Measurements from ENCODE around the gene ALDH3A1. TPM values are rescaled to one million over a fixed set of nuclear protein-coding genes. Genes with fewer than 3 reads are reported as not detected.

The ALDH3A1 gene
- polyA plus RNA-seq, 1 donor from 2014 or later: 0.10 TPM

DNA sequence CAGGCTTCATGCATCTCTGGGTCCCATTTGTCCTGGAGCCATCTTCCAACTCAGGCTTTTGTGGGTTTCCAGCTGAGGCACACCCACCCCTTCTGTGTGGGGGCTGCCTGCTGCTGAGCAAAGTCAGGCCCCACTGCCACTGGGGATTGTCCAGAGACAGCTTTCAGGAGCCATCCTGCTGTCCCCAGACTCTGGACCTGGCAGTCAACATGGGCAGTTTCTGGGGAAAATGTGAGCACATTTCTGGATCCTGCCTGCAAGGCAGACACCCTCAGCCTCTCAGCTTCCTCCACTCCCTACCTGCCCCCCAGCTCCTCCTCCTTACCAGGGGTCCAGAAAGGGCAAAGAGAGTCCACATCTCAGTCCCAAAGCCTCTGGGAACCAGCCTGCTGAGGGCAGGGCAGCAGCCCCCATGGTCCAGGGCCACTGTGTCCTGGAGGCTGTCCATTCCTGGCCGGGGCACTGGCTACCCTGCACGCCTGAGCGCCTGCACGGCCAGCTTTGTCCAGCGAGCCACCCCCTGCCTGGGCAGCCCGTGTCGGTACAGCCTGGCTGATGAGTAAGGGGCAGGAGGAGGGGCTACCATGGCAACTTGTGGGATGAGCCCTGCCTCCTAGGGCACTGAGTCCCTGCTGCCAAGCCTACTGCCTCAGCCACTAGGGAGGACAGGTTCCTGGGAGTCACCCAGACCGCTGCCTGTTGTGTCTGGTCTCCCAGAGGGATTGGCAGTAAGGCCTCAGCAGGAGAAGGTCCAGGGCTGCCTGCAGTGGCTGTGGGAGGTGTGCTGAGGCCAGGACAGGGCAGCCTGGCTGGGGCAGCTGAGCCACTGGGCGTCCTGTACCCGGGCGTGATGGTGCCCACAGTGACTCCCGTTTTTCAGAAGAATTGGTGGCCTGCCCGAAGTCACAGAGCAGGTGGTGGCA is 31.7 kb downstream of the ALDH3A1 start, which contains the start of gene SLC47A2:
Gene SLC47A2 (minus strand): TSS at position 477 of the 923 bp plus-strand sequence. CDS start 29 bp downstream, at position 448.
- Histone ChIP-seq H3K9me3 (ENCODE audit: low read length) (no peaks in the 10 kb centered on the region), H3K4me2 (ENCODE audit: low read length) (no peak within 1 kb of the TSS), H3K27ac (ENCODE audit: low read length) (no peak within 1 kb of the TSS)

DNA sequence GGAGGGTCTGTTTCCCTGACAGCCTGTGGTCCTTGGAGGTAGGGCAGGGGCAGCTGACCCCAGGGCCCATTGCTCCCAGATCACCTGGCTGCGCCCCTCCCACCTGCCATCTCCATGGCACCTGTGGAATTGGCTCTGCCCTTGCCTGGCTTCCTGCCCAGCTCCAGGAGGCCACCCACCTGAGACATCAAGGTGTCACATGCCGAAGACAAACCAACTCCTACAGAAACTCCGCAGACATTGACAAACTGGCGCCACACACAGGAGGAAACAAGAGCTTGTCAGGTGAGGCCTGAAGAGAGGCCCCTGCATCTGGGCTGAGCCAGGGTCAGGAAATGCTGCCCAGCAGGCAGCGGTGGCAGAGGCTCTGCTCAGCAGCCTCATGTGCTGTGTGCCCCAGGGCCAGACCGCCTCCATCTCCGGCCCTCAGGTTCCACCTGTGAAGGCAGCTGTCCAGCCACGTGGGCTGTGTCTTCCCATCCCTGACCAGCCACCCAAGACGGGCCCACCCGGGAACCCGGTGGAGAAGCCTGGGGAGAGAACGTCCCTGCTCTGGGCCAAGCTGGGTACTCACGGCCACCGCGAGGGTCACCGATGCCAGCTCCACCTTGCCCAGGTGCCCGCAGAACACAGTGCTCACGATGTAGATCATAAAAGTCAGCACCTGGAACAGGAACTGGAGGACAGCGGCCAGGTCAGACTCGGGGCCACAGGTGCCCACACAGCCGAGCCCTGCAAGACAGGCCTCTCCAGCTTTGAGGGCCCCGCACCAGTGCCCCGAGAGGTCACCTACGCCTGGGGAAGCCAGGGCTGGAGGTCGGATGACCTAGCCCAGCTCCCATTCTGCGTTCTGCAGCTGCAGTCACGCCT is 33.3 kb downstream of the ALDH3A1 start:
- TF ChIP-seq RAD21 (conservative IDR thresholded peaks at IDR 0.05): no peak
- TF ChIP-seq, protein P1, sequence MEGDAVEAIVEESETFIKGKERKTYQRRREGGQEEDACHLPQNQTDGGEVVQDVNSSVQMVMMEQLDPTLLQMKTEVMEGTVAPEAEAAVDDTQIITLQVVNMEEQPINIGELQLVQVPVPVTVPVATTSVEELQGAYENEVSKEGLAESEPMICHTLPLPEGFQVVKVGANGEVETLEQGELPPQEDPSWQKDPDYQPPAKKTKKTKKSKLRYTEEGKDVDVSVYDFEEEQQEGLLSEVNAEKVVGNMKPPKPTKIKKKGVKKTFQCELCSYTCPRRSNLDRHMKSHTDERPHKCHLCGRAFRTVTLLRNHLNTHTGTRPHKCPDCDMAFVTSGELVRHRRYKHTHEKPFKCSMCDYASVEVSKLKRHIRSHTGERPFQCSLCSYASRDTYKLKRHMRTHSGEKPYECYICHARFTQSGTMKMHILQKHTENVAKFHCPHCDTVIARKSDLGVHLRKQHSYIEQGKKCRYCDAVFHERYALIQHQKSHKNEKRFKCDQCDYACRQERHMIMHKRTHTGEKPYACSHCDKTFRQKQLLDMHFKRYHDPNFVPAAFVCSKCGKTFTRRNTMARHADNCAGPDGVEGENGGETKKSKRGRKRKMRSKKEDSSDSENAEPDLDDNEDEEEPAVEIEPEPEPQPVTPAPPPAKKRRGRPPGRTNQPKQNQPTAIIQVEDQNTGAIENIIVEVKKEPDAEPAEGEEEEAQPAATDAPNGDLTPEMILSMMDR (IDR thresholded peaks at IDR 0.05; ENCODE audit: poor library complexity, severe bottlenecking): no peak
- H3K36me3 ChIP-seq (ENCODE audit: insufficient read depth, low read length): no peaks in the 10 kb centered on the region
- H2AFZ ChIP-seq (ENCODE audit: low read depth, low read length): no peak overlapping the region

More for the DNA sequence above, 31.7 kb downstream of the ALDH3A1 start, which contains the start of gene SLC47A2:
- no peak within 1 kb of the TSS for H2AFZ ChIP-seq (ENCODE audit: low read depth, low read length)
- H3F3A ChIP-seq (ENCODE audit: insufficient read depth, low read length, poor library complexity, severe bottlenecking): no peaks in the 10 kb centered on the region
- no peaks in the 10 kb centered on the region for H3K9me2 ChIP-seq (ENCODE audit: insufficient read depth, low read length)
- no peak within 1 kb of the TSS for H3K9ac ChIP-seq (ENCODE audit: low read length)
- H3K36me3 ChIP-seq (ENCODE audit: insufficient read depth, low read length): no peaks in the 10 kb centered on the region
- no peak within 1 kb of the TSS for H3K4me3 ChIP-seq (ENCODE audit: low read length)
- no peaks in the 10 kb centered on the region for H3K79me2 ChIP-seq (replicated peaks; ENCODE audit: insufficient read depth, low read length)
- no peaks in the 10 kb centered on the region for H3K27me3 ChIP-seq (ENCODE audit: insufficient read depth, low read depth, low read length)
- H4K20me1 ChIP-seq (ENCODE audit: insufficient read depth): no peaks in the 10 kb centered on the region
- TF ChIP-seq EP300 (conservative IDR thresholded peaks at IDR 0.05; ENCODE audit: poor library complexity, severe bottlenecking): no peak

DNA sequence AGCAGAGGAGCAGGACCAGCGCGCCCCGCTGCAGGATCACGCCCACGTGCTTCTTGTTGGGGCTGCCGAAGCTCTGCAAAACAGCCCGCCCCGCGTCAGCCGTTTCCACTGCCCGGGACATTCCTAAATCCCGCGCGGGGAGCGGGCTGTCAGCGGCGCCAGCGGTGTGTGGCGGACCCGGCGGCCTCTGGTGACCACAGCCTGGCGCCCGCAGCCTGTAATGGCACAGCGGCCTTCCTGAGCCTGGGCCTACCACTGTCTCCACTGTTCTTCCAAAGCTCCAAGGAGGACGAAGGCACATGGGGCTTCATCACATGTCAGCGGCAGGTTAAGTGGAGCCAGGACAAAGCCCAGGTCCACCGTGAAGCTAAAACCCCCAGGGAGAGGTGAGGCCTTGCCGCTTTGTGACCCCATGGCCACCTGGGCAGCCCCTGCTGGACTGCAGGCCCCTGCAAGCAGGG is 34.2 kb downstream of the ALDH3A1 start:
- Histone ChIP-seq H3K27ac (ENCODE audit: low read length) (no peak overlapping the region), H3K9me2 (ENCODE audit: insufficient read depth, low read length) (no peaks in the 10 kb centered on the region), H2AFZ (ENCODE audit: low read depth, low read length) (no peak overlapping the region), H3K9ac (ENCODE audit: low read length) (no peak overlapping the region), H3F3A (ENCODE audit: insufficient read depth, low read length, poor library complexity, severe bottlenecking) (no peaks in the 10 kb centered on the region), H3K9me3 (ENCODE audit: low read length) (no peaks in the 10 kb centered on the region), H3K36me3 (ENCODE audit: insufficient read depth, low read length) (no peaks in the 10 kb centered on the region), H3K4me3 (ENCODE audit: low read length) (no peak overlapping the region), H3K79me2 (replicated peaks; ENCODE audit: insufficient read depth, low read length) (no peaks in the 10 kb centered on the region), H3K4me2 (ENCODE audit: low read length) (no peak overlapping the region), H3K27me3 (ENCODE audit: insufficient read depth, low read depth, low read length) (no peaks in the 10 kb centered on the region), H4K20me1 (ENCODE audit: insufficient read depth) (no peaks in the 10 kb centered on the region)
- TF ChIP-seq EP300 (conservative IDR thresholded peaks at IDR 0.05; ENCODE audit: poor library complexity, severe bottlenecking) (no peak), SMC3 (conservative IDR thresholded peaks at IDR 0.05; ENCODE audit: poor library complexity) (no peak), MXI1 (conservative IDR thresholded peaks at IDR 0.05; ENCODE audit: poor library complexity, severe bottlenecking) (no peak), RAD21 (conservative IDR thresholded peaks at IDR 0.05) (no peak), TAF1 (IDR thresholded peaks at IDR 0.05; ENCODE audit: low read depth) (no peak), EZH2 (IDR thresholded peaks at IDR 0.05; ENCODE audit: borderline replicate concordance, insufficient read depth, low read length, poor library complexity, severe bottlenecking) (no peak), POLR2AphosphoS5 (IDR thresholded peaks at IDR 0.05) (no peak)
- TF ChIP-seq, protein P2, sequence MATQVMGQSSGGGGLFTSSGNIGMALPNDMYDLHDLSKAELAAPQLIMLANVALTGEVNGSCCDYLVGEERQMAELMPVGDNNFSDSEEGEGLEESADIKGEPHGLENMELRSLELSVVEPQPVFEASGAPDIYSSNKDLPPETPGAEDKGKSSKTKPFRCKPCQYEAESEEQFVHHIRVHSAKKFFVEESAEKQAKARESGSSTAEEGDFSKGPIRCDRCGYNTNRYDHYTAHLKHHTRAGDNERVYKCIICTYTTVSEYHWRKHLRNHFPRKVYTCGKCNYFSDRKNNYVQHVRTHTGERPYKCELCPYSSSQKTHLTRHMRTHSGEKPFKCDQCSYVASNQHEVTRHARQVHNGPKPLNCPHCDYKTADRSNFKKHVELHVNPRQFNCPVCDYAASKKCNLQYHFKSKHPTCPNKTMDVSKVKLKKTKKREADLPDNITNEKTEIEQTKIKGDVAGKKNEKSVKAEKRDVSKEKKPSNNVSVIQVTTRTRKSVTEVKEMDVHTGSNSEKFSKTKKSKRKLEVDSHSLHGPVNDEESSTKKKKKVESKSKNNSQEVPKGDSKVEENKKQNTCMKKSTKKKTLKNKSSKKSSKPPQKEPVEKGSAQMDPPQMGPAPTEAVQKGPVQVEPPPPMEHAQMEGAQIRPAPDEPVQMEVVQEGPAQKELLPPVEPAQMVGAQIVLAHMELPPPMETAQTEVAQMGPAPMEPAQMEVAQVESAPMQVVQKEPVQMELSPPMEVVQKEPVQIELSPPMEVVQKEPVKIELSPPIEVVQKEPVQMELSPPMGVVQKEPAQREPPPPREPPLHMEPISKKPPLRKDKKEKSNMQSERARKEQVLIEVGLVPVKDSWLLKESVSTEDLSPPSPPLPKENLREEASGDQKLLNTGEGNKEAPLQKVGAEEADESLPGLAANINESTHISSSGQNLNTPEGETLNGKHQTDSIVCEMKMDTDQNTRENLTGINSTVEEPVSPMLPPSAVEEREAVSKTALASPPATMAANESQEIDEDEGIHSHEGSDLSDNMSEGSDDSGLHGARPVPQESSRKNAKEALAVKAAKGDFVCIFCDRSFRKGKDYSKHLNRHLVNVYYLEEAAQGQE (IDR thresholded peaks at IDR 0.05; ENCODE audit: borderline replicate concordance): no peak
- TF ChIP-seq, protein P1 (IDR thresholded peaks at IDR 0.05; ENCODE audit: poor library complexity, severe bottlenecking): no peak

More for the DNA sequence above, 33.3 kb downstream of the ALDH3A1 start:
- no peaks in the 10 kb centered on the region for H3K9me2 ChIP-seq (ENCODE audit: insufficient read depth, low read length)
- no peak overlapping the region for H3K27ac ChIP-seq (ENCODE audit: low read length)
- no peaks in the 10 kb centered on the region for H3K79me2 ChIP-seq (replicated peaks; ENCODE audit: insufficient read depth, low read length)
- no peak overlapping the region for H3K4me3 ChIP-seq (ENCODE audit: low read length)
- H3F3A ChIP-seq (ENCODE audit: insufficient read depth, low read length, poor library complexity, severe bottlenecking): no peaks in the 10 kb centered on the region
- no peaks in the 10 kb centered on the region for H4K20me1 ChIP-seq (ENCODE audit: insufficient read depth)
- H3K9ac ChIP-seq (ENCODE audit: low read length): no peak overlapping the region
- no peak overlapping the region for H3K4me2 ChIP-seq (ENCODE audit: low read length)
- H3K9me3 ChIP-seq (ENCODE audit: low read length): no peaks in the 10 kb centered on the region
- H3K27me3 ChIP-seq (ENCODE audit: insufficient read depth, low read depth, low read length): no peaks in the 10 kb centered on the region
